OCI-LY3 (cell line): ENCODE results near the gene PLAAT4.

Experiments used
- CTCF ChIP-seq: fragments of 200-600, 300-600 bp; sonication (generic); IDR thresholded peaks from 2 replicates; pipeline ENCODE4 v1.5.1; 2014; ENCODE audit warnings: antibody characterized with exemption, low read length, low read depth
- EZH2phosphoT487 ChIP-seq: fragments of 200-600 bp; shearing (Covaris generic); IDR thresholded peaks from 2 replicates; pipeline ENCODE4 v1.6.1; 2018; ENCODE audit warnings: antibody characterized with exemption, mixed run types, low read depth

DNA sequence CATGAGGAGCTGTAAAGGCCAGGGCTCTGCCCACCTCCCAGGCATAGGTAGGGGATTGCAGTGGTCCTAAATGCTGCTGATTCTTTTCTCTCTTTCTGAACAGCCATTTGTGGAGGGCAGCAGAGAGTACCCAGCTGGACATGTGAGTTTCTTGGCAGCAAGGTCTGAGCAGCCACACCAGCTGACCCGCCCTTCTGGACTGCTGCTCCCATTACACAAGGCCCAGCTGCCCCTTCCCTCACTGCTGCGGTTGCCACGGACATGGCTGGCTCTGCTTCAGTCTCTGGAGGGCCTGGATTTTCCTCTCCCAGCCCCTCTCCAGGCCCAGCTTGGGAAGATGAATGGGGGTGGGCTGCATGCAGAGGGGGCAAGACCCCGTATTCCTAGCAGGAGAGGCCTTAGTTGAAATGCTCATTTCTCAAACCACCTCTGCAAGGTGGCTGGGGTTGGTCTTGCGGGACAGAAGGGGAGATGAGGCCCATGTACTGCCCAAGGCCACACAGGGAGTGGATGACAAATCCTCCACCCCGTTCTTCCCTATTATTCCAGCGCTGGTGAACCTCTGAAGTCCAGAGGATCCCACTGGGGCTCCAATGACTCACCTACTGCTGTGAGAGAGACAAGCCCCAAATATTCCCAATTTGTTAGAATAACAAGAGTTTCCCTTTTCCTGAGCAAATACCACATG is 26.1 kb upstream of the PLAAT4 start:
- no peak for TF ChIP-seq CTCF
- no peak for TF ChIP-seq EZH2phosphoT487
